ENCODE results near the gene TBC1D22A.
A peak's percentile ranks its signal among the peaks of the same experiment; 100 is the strongest.
"Not testable (repeated sequence)": the region's sequence is repeated elsewhere in the genome, so short reads cannot be mapped to it uniquely, and the experiment has no call there.

TBC1D22A gene

DNA sequence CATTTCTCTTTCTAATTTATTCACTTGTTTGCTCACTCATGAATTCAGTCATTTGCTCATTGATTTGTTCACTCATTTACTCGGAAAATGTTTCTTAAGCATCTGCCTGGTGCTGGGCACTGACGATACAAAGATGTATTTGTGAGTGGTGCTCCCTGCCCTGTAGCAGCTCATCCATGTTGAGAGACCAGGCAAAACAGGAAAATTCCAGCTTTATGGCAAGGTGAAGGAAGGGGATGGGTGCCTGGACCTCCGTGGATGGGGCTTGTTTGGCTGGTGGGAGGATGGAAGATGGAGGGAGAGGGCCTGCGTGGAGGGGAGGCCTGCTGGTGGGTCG is 53.1 kb downstream of the TBC1D22A start:
- DNase-seq = no peak

DNA sequence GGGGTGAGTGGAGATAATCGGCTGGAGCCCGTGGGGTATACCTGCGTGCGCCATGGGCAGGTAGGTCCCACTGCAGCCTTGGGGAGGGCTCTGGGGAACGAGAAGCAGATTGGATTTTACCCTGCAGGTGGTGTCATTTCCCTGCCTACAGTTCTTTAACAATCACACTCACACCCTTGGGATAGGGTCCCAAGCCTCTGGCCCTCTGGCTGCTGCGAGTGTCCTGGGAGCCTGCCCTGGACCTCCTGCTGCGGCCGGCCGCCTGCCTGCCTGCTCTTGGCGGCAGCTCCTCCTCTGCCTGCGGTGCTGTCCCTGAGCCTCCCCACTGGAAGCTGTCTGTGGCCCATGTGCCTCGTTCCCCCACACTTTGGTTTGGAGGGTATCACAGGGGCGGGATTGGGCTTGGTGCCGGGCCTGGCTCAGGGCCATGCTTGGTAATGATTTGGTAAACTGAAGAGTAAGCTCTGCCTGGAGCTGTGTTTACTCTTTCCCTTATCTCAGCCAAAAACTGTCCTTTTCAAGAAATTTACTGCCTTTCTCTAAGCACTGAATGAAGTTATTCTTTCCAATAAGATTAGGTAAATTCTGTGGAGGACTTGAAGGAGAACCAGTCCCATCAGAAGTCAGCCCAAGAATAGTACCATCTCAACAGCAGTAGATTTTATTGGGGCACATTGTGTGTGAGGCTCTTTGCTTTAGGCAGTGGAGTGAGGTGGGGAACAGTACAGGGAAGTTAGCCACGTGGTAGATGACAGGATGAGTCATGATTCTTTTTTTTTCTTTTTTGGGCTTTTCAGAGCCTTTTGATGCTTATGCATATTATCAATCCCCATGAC is 53.7 kb downstream of the TBC1D22A start:
- DNase-seq = no peak

DNA sequence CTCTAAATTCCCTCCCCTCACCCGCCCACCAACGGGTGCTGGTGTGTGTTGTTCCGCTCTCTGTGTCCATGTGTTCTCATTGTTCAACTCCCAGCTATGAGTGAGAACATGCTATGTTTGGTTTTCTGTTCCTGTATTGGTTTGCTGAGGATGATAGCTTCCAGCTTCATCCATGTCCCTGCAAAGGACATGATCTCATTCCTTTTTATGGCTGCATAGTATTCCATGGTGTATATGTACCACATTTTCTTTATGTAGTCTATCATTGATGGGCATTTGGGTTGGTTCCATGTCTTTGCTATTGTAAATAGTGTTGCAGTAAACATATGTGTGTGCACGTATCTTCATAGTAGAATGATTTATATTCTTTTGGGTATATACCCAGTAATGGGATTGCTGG is 54.9 kb downstream of the TBC1D22A start:
- DNase-seq = not testable (repeated sequence)

DNA sequence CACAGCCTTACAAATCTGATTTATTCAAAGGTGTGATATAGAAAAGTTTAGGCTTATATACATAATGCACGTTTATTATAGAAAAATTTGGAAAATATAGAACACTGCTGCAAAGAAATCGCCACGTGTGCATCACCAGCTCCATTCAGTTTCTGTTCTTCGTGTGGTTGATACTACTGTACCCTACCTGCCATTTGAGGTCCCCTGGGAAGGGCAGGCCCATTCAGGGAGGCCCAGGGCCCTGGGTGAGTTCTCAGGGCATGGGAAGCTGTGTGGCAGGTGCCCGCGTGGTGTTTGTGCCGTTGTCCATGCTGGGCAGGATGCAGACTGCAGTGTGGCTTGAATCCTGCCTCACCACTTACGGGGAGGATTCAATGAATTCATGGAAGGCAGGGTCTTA is 60.8 kb downstream of the TBC1D22A start:
- DNase-seq = no peak

DNA sequence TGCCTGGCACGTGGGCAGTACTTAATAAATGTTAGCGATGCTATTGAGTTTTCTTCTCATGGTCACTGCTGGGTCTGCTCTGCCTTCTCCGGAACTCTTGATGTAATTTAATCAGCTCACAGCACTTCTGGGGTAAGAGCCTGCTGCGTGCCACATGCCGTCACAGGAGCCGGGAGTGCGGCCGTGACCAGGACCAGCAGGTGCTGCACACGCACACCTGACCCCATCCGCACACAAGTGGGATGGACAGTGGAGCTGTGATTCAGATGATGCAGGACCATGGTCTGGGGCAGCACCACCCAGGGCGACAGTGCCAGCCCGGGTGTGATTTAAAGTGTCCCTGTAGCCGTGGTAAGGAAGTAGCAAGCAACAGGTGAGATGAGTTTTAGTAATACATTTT is 61.2 kb downstream of the TBC1D22A start:
- DNase-seq = no peak

DNA sequence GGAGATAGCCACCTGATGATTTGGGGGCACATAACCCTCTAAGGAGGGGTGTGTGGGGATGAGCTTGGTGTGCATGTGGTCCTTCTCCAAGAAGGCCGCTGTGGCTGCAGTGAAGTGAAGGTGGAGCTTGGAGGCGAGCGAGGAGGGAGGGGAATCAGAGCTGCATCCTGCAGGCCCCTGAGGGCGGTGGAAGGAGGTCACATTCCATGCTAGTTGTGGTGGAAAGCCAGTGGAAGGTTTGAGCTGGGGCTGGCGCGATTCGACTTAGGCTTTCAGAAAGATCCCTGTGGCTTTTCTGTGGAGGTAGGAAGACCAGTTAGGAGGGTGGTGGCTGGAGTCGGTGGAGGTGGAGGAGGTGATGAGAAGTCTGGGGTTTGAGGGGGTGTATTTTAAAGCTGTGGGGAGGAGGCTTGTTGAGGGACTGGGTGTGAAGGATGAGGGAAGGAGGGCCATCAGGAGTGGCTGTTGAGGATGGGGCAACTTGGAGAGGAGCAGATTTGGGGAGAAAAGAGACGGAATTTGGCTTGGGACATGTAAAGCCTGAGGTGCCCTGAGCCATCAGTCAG is 62.0 kb downstream of the TBC1D22A start:
- DNase-seq = no peak

DNA sequence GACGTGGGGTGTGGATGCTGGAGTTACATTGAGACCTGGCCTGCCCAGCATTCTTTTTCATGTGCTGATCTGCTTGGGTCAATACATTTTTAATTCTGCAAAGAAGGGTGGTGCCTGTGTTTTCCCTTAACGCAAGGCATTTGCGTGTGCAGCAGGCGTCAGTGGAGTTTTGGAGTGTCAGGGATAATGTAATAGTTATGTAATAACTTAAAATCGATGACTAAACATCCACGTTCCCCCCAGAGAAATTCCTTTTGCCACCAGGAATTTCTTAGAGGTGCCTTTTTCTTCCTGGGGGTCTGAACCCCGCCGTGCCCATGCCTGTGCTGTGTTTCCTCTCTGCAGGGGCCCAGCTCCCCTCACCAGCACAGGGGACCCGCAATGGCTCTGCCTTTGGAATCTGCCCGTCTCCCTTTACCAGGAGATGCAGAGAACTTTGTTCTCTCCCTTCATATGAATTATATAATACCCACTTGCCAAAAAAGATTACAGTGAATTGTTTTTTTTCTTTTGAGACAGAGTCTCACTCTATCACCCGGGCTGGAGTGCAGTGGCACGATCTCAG is 62.6 kb downstream of the TBC1D22A start:
- no peak for DNase-seq

DNA sequence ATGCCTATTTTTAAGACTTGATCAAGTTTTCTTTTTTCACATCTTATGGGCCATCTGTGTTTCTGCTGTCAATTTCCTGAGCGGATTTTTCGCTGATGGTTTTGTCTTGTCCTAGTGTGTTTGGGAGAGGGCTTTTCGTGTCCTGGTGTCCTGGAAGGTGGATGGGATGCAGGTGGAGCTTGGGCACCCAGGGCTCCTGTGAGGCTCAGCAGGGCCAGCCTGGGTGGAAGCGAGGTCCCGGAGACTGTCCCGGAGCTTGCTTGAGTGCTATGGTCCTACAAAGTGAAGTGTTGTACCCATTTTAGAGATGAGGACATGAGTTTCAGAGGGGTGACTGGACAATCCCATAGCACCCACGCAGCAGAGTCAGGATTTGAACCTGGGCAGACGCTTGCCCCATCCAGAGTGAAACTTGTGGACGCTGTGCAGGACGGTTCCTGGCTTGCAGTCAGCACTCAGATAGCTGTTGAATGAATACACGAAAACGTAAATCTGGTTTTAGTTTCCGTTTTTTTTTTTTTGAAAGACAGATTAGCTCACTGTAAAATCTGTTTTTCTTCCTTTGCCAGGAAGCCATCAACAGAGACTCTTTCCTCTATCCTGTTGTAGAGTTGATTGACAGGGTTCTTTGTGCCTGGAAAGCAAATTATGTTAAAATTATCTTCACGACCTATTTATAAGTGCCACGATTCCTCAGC is 64.1 kb downstream of the TBC1D22A start:
- no peak for DNase-seq

DNA sequence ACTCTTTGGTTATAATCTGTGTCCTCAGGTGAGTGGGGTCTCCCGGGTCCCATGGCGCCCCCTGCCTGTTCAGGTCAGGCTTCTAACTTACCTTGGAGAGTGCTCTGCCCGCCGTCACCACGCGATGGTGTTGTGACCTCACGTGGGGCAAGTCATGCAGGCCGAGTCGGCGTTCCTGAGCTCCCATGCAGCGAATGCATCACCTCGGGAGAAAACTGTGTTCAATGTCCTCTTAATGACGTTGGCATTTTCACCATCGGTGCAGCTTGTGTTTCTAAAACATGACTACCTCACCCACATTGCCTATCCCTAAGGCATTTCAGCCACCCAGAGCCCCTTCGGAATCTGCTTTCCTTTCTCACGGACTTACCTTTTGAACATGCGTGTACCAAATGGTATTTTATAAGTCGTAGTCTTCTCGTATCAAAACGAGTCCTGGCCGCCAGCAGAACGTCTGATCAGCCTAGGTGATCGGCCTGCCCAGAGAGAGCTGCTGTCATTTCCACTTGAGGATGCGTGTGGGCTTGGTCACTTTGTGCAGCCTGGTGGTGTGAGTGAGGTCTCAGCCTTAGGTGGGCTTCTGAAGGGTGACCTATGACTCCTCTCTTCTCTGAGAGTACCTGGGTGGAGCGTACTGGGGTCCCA is 64.8 kb downstream of the TBC1D22A start:
- no peak for DNase-seq

DNA sequence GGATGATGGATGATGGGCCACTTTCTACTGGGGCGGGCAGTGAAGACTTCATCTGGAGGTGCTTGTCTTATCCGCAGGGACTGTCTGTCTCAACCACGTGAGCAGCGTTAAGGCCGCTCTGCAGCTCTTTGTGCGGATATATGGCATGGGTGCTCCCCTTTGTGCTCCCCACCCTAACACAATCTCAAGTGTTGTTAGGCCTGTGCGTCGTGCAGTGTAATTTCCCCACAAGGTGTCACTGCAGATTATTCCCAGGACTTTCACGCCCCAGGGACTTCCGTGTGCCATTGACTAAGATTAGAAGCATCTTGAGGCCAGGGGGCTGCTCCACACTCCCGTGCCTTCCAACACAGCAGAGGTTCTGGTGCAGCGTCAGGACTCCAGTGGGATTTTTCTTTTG is 65.3 kb downstream of the TBC1D22A start:
- DNase-seq = no peak

DNA sequence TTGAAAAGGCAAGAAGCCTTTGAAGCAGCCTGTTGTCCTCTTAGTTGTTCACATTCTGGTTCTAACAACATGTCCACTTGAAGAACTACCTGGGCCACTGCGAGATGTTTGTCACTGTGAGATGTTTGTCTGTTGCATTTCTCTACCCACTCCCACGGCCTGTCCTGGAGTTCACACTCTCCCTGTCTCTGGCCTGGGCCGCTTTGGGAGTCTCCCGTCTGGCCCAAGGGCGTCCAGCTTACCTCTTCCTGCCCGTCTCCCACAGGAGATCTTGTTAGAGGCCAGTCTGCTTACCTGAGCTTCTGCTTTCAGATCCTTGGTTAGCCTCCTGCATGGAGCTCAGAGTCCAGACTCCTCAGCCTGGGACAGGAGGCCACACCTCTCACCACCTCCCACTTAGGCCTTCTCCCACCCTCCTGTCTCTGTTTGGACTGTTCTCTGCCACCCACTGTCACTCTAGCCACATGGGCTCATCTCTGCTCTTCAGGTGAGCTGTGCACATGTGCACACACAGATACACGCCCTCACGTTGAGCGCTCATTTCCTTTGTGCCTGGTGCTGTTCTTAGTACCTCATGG is 66.0 kb downstream of the TBC1D22A start:
- DNase-seq = no peak

DNA sequence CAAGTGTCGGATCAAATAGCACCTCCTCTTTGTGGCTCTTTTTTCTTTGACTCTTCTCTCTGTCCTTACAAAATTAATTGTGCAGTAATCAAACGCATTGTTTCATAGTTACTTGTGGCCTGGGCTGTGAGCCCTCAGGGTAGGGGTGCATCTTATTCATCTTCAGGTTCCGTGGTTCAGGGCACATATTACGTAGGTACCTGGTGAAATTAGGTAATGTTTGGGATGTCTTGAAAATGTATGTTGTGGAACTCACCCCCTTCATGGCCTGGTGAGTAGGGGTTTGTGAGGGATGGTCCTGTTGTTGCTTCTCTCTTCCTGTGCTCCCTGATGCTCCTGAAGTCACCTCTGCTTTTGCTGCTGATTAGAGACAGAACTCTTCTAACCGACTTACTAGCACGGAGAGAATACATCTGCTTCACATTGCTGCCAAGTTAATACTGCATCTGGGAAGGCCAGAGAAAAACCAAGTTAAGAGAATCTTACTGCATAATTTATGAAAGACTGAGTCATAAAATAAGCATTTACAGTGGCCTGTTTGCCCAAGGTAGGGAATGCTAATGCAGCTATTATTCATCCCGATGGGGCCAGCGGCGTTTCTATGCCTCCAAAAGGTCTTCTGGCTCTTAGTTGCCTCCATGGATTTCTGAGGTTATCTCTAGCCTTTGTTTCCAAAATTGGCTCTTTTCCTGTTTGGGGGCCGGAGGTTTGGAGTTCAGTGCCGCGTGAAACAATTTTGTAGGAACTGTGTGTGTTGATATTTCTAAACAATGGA is 66.9 kb downstream of the TBC1D22A start:
- DNase-seq = no peak

DNA sequence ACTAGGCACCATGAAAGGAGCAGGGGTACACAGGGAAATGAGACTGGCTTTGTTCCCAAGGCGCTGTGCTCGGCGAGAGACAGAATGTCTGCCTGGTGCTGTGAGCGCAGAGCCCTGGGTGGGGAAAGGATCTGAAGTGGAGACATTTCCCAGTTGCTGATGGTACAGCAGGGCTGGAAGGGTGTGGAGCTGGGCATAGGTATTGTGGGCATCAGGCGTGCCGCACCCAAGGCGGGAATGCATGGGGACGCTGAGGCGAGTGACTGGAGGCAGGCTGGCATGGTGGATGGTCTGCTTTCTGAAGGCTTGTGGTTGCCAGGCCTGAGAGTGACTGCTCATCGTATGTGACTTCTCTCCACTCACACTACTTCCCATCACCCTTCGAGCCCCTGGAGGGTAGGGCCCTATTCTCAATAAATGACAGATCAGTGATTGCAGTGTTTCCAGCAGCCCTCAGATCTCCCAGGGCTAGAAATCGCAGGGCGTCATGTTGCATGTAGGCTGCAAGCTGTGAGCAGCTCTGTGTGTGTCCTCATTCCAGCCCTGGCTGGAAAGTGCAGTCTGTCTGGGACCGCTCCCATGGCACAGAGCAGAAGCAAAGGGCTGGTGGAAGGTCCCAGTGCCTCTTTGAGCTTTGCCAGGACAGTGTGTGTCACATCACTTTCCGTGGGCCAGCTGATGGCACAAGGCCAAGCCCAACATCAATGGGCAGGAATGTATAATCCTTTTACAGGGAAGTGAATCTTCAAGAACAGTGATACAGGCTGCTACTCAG is 67.7 kb downstream of the TBC1D22A start:
- no peak for DNase-seq

DNA sequence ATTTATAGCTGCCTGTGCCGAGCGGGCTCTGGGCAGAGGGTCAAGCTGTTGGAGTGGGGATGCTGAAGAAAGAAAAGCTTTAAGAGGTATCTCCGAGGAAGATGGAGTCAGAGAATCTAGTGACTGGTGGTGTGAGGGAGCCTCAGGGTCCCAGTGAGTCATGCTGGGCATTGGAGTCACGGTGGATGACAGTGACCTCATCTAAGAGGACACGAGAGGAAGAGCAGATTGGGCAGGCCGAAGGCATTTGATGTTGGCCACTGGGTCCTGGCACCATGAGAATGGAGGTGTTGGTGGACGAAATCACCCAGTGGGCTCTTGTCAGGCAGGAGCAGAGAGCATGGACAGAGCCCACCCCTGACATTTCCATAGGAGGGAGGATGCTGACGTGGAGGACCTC is 68.4 kb downstream of the TBC1D22A start:
- DNase-seq = no peak

DNA sequence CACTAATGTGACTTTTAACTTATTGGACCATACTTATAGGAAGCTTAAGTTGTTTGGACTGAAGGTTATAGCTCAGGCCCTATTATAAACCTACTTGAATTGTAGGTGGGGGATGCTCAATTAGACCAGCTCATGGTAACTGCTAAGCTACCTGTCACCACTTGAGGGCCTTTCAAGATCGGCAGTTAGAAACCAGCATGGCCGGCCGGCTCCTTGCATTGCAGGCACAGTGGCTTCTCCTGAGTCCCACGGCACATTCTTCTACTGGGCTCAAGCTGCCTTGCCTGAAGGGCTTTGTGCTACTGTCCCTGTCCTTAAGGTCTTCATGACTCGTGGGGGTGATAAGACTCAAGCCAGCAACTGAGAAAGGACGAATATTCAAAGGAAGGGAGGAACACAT is 70.8 kb downstream of the TBC1D22A start:
- DNase-seq = peak; percentile 8

DNA sequence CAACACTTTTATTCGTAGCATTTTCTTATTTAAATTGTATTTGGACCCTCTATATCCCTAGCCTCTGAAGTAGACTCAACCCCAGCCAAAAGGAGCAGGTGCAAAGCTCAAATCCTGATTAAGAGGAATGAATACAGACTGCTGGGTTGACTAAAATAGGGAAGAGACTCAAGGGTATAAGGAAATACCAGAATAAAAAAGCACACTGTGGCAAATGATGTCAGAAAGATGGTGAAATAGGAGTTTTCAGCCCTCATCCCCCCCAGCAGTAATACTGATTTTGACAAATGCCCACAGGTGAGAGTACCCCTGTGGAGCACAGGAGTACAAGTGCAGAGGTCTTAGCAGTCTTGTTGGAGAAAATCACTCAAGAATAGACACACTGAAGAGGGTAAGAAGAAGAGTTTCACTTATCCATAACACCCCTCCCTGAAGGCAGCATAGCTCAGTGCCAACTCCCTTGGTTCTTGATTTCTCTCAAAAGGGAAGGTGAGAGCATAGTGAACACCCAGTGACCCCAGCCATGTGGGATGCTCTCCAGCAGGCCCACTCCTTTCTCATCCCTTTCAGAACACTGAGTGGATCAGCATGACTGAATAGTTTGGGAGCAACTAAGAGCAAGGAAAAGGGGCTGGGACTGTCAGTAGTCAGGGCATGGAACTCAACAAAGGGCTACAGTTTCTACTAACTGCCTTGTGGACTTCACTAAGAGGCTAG is 71.7 kb downstream of the TBC1D22A start:
- DNase-seq = no peak

DNA sequence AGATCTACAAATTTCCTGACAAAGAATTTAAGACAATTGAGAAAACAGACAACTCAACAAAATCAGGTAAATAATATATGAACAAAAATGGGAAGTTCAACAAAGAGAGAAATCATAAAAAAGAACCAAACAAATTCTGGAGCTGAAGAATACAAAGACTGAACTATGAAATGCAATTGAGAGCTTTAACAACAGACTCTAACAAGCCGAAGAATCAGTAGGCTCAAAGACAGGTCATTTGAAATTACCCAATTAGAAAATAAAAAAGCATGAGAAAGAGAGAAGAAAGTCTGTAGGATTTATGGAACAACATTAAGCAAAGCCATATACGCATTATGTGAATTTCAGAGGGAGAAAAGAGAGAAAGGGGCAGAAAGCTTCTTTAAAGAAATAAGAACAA is 72.8 kb downstream of the TBC1D22A start:
- DNase-seq = no peak

DNA sequence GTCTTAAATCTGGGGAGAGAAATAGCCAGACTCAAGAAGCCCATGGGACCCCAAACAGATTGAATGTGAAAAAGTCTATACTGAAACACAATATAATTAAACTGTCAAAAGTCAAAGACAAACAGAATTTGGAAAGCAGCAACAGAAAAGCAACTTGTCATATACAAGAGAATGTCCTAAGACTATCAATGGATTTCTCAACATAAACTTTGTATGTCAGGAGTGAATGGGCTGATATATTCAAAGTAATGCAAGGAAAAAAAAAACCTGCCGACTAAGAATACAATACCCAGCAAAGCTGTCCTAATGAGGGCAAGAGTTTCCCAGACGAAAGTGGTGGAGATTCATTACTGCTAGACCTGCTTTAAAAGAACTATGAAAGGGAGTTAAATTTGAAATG is 73.2 kb downstream of the TBC1D22A start:
- no peak for DNase-seq

DNA sequence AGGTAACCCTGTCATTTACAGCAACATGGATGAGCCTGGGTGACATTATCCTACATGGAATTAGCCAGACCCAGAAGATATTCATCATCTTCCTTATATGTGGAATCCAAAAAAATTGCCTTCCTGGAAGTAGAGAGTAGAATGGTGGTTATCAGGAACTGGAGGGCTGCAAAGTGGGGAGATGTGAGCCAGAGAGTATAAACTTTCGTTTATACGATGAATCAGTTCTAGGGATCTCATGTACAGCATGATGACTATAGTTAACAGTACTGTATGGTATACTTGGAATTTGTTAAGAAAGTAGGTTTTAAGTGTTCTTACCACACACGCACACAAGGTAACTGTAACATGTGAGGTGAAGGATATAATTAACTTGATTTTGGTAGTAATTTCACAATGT is 79.1 kb downstream of the TBC1D22A start:
- no peak for DNase-seq

DNA sequence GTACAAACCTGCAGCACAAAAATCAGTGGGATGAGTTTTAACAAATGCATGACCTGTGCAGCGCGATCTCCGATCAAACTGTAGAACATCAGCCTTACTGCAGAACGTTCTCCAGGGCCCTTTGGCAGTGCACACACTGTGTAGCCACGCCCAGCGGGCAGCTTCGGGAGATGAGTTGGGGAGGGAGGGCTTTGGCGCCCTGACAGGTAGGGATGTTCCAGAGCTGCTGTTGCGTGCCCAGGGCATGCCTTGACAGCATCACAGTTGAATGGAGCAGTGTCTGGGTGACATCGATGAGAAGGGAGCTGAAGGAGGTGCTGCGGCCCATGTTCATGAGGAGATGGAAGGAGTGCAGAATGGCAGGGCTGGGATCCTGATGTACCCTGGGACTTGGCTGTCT is 80.2 kb downstream of the TBC1D22A start:
- DNase-seq = peak; percentile 77

DNA sequence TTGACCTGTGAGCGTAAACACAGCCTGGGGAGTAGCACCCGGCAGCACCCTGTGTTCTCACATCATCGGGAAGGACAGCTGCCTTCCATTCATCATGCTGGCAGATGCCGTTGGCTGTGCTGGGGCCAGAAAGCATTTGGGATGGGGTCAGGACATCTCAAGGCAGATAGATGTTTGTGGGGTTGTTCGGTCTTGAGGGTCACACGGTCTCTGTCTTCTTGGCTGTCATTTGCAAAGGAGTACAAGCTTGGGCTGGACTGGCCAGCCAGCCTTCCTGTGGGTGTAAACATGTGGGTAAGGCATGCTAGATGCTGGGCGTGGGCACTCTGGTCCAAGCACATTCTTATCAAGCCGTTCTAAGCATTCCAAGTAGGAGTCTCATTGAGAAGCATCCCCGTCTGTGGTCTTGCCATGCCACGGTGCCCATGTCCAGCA is 81.4 kb downstream of the TBC1D22A start:
- DNase-seq = no peak
